GM12878 (cell line): Measurements from ENCODE around the gene UQCC2. TPM values are rescaled to one million over a fixed set of nuclear protein-coding genes. Genes with fewer than 3 reads are reported as not detected.

Experiments
- ATAC-seq: fragments of 200-7000 bp; cut with Tn5 transposase; 3 replicates; pipeline ENCODE4 v1.9.1; 2020; ENCODE audit warnings: mild to moderate bottlenecking, moderate library complexity
- BruUV-seq: library from RNA; stranded (reverse); fragments of 400-500 nt; replicated peaks from 2 replicates; lab custom pipeline; 2021; lab: Mats Ljungman, UMichigan
- CTCF ChIA-PET: fragments of 300-600 bp; sonication (Branson Sonifier 250); formaldehyde crosslinking; extraction: SDS; loops from one replicate; lab custom pipeline; 2021; ENCODE audit warnings: inconsistent platforms; lab: Yijun Ruan, JAX
- POLR2A ChIA-PET: fragments of 350-600 bp; formaldehyde crosslinking; extraction: SDS; loops from one replicate; lab custom pipeline; 2021; ENCODE audit warnings: inconsistent platforms; lab: Charles Lee
- RAD21 ChIA-PET: fragments of 300-600 bp; sonication (Branson Sonifier 250); formaldehyde crosslinking; loops from one replicate; lab custom pipeline; 2023; ENCODE audit warnings: antibody characterized with exemption; ENCODE audit not compliant: unreplicated experiment; lab: Charles Lee
- SMC1A ChIA-PET: fragments of 300-600 bp; sonication (Branson Sonifier 250); formaldehyde crosslinking; loops from one replicate; lab custom pipeline; 2023; ENCODE audit not compliant: unreplicated experiment, uncharacterized antibody; lab: Charles Lee
- DNase-seq: peaks from one replicate; pipeline ENCODE4 v3.0.0-alpha.2; 2011; ENCODE audit warnings: low read depth, low spot score
- FAIRE-seq: peaks from 3 replicates; lab custom pipeline; 2011; peaks lifted over from hg19 to GRCh38; lab: Jason Lieb, UNC
- H2AFZ ChIP-seq: 2 replicates; pipeline ENCODE4 v1.6.0; 2011; ENCODE audit warnings: low read depth, low read length, control low read depth; ENCODE audit not compliant: control insufficient read depth
- H3K27ac ChIP-seq: 2 replicates; pipeline ENCODE4 v1.5.1; 2011; ENCODE audit warnings: control low read depth; ENCODE audit not compliant: control insufficient read depth, insufficient read depth
- H3K27me3 ChIP-seq, 2 experiments: replicated peaks in 1 of 2; 2 replicates each; pipeline versions ENCODE4 v1.6.0 to v1.6.1; 2011; ENCODE audit warnings: low read length in 1 of 2; ENCODE audit not compliant: control insufficient read depth in 2 of 2, insufficient read depth in 2 of 2
- H3K36me3 ChIP-seq, 2 experiments: 2 replicates each; pipeline ENCODE4 v1.5.1; 2011; ENCODE audit warnings: low read length in 1 of 2; ENCODE audit not compliant: control insufficient read depth in 2 of 2, insufficient read depth in 2 of 2
- H3K4me1 ChIP-seq: 2 replicates; pipeline ENCODE4 v1.6.1; 2011; ENCODE audit warnings: mild to moderate bottlenecking, low read length, moderate library complexity, mixed read lengths; ENCODE audit not compliant: control insufficient read depth, insufficient read depth
- H3K4me2 ChIP-seq: 2 replicates; pipeline ENCODE4 v1.6.0; 2011; ENCODE audit warnings: control low read depth; ENCODE audit not compliant: control insufficient read depth, insufficient read depth
- H3K4me3 ChIP-seq: fragments of 200-600 bp; sonication (generic); 2 replicates; pipeline ENCODE4 v1.5.1; 2016
- H3K79me2 ChIP-seq: 2 replicates; pipeline ENCODE4 v1.6.0; 2011; ENCODE audit warnings: low read length; ENCODE audit not compliant: control insufficient read depth, insufficient read depth
- H3K9ac ChIP-seq: 2 replicates; pipeline ENCODE4 v1.8.0; 2011; ENCODE audit warnings: low read length, control low read depth, mixed read lengths; ENCODE audit not compliant: control insufficient read depth, insufficient read depth
- H3K9me3 ChIP-seq: replicated peaks from 3 replicates; pipeline ENCODE4 v1.5.1; 2011; ENCODE audit warnings: mild to moderate bottlenecking, low read length; ENCODE audit not compliant: control insufficient read depth, insufficient read depth
- H4K20me1 ChIP-seq: 2 replicates; pipeline ENCODE4 v1.6.0; 2011; ENCODE audit not compliant: control insufficient read depth, insufficient read depth
- CBX5 ChIP-seq: sonication (generic); IDR thresholded peaks from 2 replicates; pipeline ENCODE4 v1.6.1; 2016; ENCODE audit warnings: low read depth, moderate library complexity, mild to moderate bottlenecking, inconsistent platforms
- CHD2 ChIP-seq: IDR thresholded peaks from 2 replicates; pipeline ENCODE4 v1.6.1; 2011; ENCODE audit warnings: low read depth, low read length, improper control_type of control experiment, borderline replicate concordance
- EGR1 ChIP-seq, 2 experiments: IDR thresholded peaks; 1 replicate in 1 of 2; 2 replicates in 1 of 2; pipeline ENCODE4 v1.6.1; 2011 to 2012; ENCODE audit warnings: low read depth in 2 of 2, low read length in 2 of 2, borderline replicate concordance in 1 of 2, mild to moderate bottlenecking in 1 of 2, moderate library complexity in 1 of 2
- GABPA ChIP-seq: IDR thresholded peaks from 2 replicates; pipeline ENCODE4 v1.6.1; 2014; ENCODE audit warnings: antibody characterized with exemption, low read depth, mild to moderate bottlenecking, inconsistent platforms
- HDAC6 ChIP-seq: fragments of 200-600 bp; sonication (generic); IDR thresholded peaks from one replicate; pipeline ENCODE4 v1.8.0; 2017; ENCODE audit warnings: antibody characterized with exemption; ENCODE audit not compliant: unreplicated experiment
- NR2C2 ChIP-seq: IDR thresholded peaks from 2 replicates; pipeline ENCODE4 v1.6.1; 2011; ENCODE audit warnings: borderline replicate concordance, low read depth; ENCODE audit not compliant: control insufficient read depth, insufficient read length
- PAX8 ChIP-seq: fragments of 450-650 bp; IDR thresholded peaks from 2 replicates; pipeline ENCODE4 v1.6.1; 2017; ENCODE audit warnings: mild to moderate bottlenecking, moderate library complexity
- POLR2A ChIP-seq: IDR thresholded peaks from 2 replicates; pipeline ENCODE4 v1.6.1; 2011; ENCODE audit warnings: low read depth, mild to moderate bottlenecking, low read length
- RAD21 ChIP-seq: IDR thresholded peaks from 2 replicates; pipeline ENCODE4 v1.6.1; 2011; ENCODE audit warnings: mild to moderate bottlenecking, low read depth, low read length, moderate library complexity; ENCODE audit not compliant: insufficient read depth
- TCF12 ChIP-seq: IDR thresholded peaks from 2 replicates; pipeline ENCODE4 v1.6.1; 2011; ENCODE audit warnings: low read depth, mild to moderate bottlenecking, low read length
- TCF3 ChIP-seq: IDR thresholded peaks from 2 replicates; pipeline ENCODE4 v1.6.1; 2012; ENCODE audit warnings: low read depth, mild to moderate bottlenecking, low read length, borderline replicate concordance; ENCODE audit not compliant: insufficient read depth
- WGBS: methylation state at CpG from one replicate; pipeline ENCODE4 v1.1.6; 2016; ENCODE audit warnings: low lambda C conversion rate; ENCODE audit not compliant: insufficient replicate concordance, insufficient coverage; ENCODE audit errors: missing lambda C conversion rate; 5-methylcytosine and 5-hydroxymethylcytosine counted together
- in situ Hi-C: fragments of 300-500 bp; cut with MboI; formaldehyde crosslinking; loops from 9 replicates; pipeline ENCODE4 v1.14.3; 2018; ENCODE audit warnings: mixed read lengths
- intact Hi-C: fragments of 100-400 bp; cut with micrococcal nuclease; formaldehyde crosslinking; loops from one replicate; pipeline ENCODE4 v1.14.2; 2022; ENCODE audit not compliant: unreplicated experiment
- polyA plus RNA-seq, 11 experiments: library from polyadenylated mRNA; depleted of rRNA in 4 of 11; unstranded in 6 of 11; stranded (reverse) in 5 of 11; fragments of >200 nt; fragmentation: Nextera tagmentation in 4 of 11; fragmentation: Illumina TruSeq in 1 of 11; extraction: Ambion mirVana in 4 of 11; extraction: Trizol in 1 of 11; gene quantifications; 1 replicate in 1 of 11; 2 replicates in 10 of 11; pipeline versions ENCODE4 v1.2.1 to v1.2.3, GENCODE V29; 2011 to 2016; ENCODE audit warnings: inconsistent platforms in 2 of 11, missing spikeins in 2 of 11, low read depth in 1 of 11
- total RNA-seq, 4 experiments: library from RNA; depleted of rRNA in 3 of 4; stranded (reverse); fragments of >200 nt in 3 of 4; fragmentation: Illumina TruSeq in 1 of 4; extraction: Trizol in 1 of 4; gene quantifications; 2 replicates each; pipeline versions ENCODE4 v1.2.1 to v1.2.3, GENCODE V29; 2013 to 2021
- TF ChIP-seq, protein P1 (sequence below): fragments of 150-350 bp; IDR thresholded peaks from 2 replicates; pipeline ENCODE4 v1.6.1; 2014; ENCODE audit warnings: mild to moderate bottlenecking, low read depth, low read length
- TF ChIP-seq, protein P2 (sequence below): IDR thresholded peaks from 2 replicates; pipeline ENCODE4 v1.6.1; 2011; ENCODE audit warnings: borderline replicate concordance, low read depth, mild to moderate bottlenecking, moderate library complexity, low read length; ENCODE audit not compliant: insufficient read depth, poor library complexity, severe bottlenecking
- TF ChIP-seq, protein P3 (sequence below): fragments of 450-650 bp; IDR thresholded peaks from 2 replicates; pipeline ENCODE4 v1.6.1; 2018; ENCODE audit warnings: borderline replicate concordance, mild to moderate bottlenecking; ENCODE audit not compliant: partially characterized antibody

Gene UQCC2
- total and polyA plus RNA-seq, 10 of the 15 experiments (the other 5 are each of a cell fraction or from before 2014, with no cell fraction given), result 40.6 to 478 (median 71.2) TPM

DNA sequence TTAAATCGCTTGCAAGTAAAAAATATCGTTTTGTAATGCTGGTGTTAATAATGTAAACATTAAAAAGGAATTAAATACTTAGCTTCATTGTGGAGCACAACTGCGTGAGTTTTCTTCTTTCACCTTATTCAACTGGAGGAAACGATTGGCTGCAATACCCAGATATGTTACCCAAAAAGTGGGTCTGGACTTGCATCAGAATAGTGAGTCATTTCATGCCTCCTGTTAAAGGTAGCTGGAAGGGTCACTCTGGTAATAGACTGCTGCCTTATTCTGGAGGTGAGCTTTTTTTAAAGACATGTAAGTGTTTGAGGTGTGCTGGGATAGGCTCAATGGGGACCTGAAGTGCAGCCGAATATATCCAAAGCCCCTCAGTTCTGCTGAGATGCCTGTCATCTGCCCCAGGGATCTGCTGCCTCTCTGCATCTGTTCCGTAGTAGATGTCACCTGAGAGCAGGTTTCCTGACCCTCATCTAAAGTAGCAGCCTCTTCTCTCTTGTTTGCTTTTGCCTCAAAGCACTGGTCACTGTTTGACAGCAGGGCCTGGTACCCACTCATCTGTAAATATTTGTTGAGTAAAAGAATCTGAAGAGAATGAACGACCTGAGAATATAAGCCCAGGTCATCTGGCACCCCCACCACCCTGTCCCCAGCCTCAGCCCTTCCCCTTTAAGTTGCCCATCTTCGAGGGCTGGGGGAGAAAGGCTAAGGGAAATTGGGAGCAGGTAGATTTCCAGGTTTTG, 5.6 kb upstream of the UQCC2 start:
- BruUV-seq, result no TSS peak
- 50% methylated on average over 8 of the region's 8 CpGs for WGBS
- in situ Hi-C loops, result no loop called here
- CTCF ChIA-PET, result interaction anchor here (0.6 to 0.9 kb wide), 2 partner anchors 15 to 55 kb away, joined by 3 to 4 read pairs; no protein-coding TSS in a partner anchor
- H3K9ac ChIP-seq, result no peak overlapping the region
- no peak for FAIRE-seq
- no peak overlapping the region for H3K4me2 ChIP-seq
- H3K79me2 ChIP-seq, result no peaks in the 10 kb centered on the region
- no peaks in the 10 kb centered on the region for H3K9me3 ChIP-seq
- H3K27ac ChIP-seq, result no peak overlapping the region
- H3K4me1 ChIP-seq, result peaks cover 13% of the 10 kb centered on the region
- no peak overlapping the region for H2AFZ ChIP-seq
- RAD21 ChIA-PET, result no interaction called here
- intact Hi-C loops, result no loop called here
- H3K27me3 ChIP-seq, result peaks cover 0 to 2% of the 10 kb centered on the region in 2 experiments; a peak in 1 of 4 replicates
- no peaks in the 10 kb centered on the region for H4K20me1 ChIP-seq
- H3K36me3 ChIP-seq, result no peaks in the 10 kb centered on the region; a peak in 1 of 4 replicates
- no peak for ATAC-seq
- no peak overlapping the region for H3K4me3 ChIP-seq
- POLR2A ChIA-PET, result no interaction called here
- SMC1A ChIA-PET, result interaction anchor here (1.0 kb wide), 1 partner anchor 351 kb away, joined by 3 read pairs; no protein-coding TSS in a partner anchor
- no peak for DNase-seq
- TF ChIP-seq TCF3 (no peak), CHD2 (no peak), HDAC6 (no peak), PAX8 (no peak), CBX5 (no peak), TCF12 (no peak), RAD21 (no peak), EGR1 (IDR thresholded peaks at IDR 0.05; ENCODE audit: borderline replicate concordance in 1 of 2, low read depth in 2 of 2, low read length in 2 of 2) (no peak), NR2C2 (no peak), GABPA (no peak), POLR2A (no peak)
- TF ChIP-seq, protein P1, sequence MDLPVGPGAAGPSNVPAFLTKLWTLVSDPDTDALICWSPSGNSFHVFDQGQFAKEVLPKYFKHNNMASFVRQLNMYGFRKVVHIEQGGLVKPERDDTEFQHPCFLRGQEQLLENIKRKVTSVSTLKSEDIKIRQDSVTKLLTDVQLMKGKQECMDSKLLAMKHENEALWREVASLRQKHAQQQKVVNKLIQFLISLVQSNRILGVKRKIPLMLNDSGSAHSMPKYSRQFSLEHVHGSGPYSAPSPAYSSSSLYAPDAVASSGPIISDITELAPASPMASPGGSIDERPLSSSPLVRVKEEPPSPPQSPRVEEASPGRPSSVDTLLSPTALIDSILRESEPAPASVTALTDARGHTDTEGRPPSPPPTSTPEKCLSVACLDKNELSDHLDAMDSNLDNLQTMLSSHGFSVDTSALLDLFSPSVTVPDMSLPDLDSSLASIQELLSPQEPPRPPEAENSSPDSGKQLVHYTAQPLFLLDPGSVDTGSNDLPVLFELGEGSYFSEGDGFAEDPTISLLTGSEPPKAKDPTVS, result no peak
- TF ChIP-seq, protein P2, sequence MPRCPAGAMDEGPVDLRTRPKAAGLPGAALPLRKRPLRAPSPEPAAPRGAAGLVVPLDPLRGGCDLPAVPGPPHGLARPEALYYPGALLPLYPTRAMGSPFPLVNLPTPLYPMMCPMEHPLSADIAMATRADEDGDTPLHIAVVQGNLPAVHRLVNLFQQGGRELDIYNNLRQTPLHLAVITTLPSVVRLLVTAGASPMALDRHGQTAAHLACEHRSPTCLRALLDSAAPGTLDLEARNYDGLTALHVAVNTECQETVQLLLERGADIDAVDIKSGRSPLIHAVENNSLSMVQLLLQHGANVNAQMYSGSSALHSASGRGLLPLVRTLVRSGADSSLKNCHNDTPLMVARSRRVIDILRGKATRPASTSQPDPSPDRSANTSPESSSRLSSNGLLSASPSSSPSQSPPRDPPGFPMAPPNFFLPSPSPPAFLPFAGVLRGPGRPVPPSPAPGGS, result no peak
- TF ChIP-seq, protein P3, sequence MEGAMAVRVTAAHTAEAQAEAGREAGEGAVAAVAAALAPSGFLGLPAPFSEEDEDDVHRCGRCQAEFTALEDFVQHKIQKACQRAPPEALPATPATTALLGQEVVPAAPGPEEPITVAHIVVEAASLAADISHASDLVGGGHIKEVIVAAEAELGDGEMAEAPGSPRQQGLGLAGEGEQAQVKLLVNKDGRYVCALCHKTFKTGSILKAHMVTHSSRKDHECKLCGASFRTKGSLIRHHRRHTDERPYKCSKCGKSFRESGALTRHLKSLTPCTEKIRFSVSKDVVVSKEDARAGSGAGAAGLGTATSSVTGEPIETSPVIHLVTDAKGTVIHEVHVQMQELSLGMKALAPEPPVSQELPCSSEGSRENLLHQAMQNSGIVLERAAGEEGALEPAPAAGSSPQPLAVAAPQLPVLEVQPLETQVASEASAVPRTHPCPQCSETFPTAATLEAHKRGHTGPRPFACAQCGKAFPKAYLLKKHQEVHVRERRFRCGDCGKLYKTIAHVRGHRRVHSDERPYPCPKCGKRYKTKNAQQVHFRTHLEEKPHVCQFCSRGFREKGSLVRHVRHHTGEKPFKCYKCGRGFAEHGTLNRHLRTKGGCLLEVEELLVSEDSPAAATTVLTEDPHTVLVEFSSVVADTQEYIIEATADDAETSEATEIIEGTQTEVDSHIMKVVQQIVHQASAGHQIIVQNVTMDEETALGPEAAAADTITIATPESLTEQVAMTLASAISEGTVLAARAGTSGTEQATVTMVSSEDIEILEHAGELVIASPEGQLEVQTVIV, result no peak
